GM12878 (cell line): ENCODE measurements around the gene FAAH2.

ENCODE experiments used
- RCOR1 ChIP-seq: conservative IDR thresholded peaks from 2 replicates; pipeline ENCODE4 v1.6.1; 2012; ENCODE audit warnings: low read depth, low read length, improper control_type of control experiment
- ZZZ3 ChIP-seq: IDR thresholded peaks from 2 replicates; pipeline ENCODE4 v1.6.1; 2011; ENCODE audit warnings: low read depth; ENCODE audit not compliant: control insufficient read depth, insufficient read length

DNA sequence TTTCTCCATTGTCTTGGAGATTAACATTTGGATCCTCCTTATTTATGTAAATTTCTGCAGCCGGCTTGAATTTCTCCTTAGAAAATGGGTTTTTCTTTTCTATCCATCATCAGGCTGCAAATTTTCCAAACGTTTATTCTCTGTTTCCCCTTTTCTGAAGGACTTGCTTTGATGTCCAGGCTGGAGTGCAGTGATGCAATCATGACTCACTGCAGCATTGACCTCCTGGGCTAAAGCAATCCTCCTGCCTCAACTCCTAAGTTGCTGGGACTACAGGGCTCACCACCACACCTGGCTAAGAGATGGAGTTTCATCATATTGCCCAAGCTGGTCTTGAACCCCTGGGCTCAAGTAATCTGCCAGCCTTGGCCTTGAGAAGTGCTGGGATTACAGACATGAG lies 161.3 kb downstream of the FAAH2 start:
- no peak for TF ChIP-seq ZZZ3
- no peak for TF ChIP-seq RCOR1
